ENCODE data around the gene LRRC23.
A peak's percentile ranks its signal among the peaks of the same experiment; 100 is the strongest.

LRRC23 gene

GRCh38 chr12:6960593-6961277 lies 56.1 kb downstream of the LRRC23 start:
- DNase-seq (ENCODE audit: low read depth): peak; percentile 78
- TF ChIP-seq MAX (IDR thresholded peaks at IDR 0.05; ENCODE audit: low read depth, low read length) (peak; percentile 24; the same call in 1 of the 2 replicates), CTCF (IDR thresholded peaks at IDR 0.05; ENCODE audit: low read depth, low read length) (peak; percentile 38), MYC (IDR thresholded peaks at IDR 0.05; ENCODE audit: low read depth, low read length) (no peak), POLR2A (IDR thresholded peaks at IDR 0.05; ENCODE audit: extremely low read depth, insufficient read length) (no peak)
- H3K4me3 ChIP-seq (ENCODE audit: low read depth, low read length): no peak overlapping the region

GRCh38 chr12:6961278-6961694 lies 56.7 kb downstream of the LRRC23 start:
- peak; percentile 87 for DNase-seq (ENCODE audit: low read depth)
- TF ChIP-seq MAX (IDR thresholded peaks at IDR 0.05; ENCODE audit: low read depth, low read length): peak; percentile 92
- no peak for TF ChIP-seq POLR2A (IDR thresholded peaks at IDR 0.05; ENCODE audit: extremely low read depth, insufficient read length)
- peak; percentile 95 for TF ChIP-seq MYC (IDR thresholded peaks at IDR 0.05; ENCODE audit: low read depth, low read length)
- H3K4me3 ChIP-seq (ENCODE audit: low read depth, low read length): peak overlapping the region; percentile 44

GRCh38 chr12:6961695-6962284 lies 57.2 kb downstream of the LRRC23 start:
- peak overlapping the region; percentile 44 for H3K4me3 ChIP-seq (ENCODE audit: low read depth, low read length)
- peak; percentile 89 for DNase-seq (ENCODE audit: low read depth)
- TF ChIP-seq MYC (IDR thresholded peaks at IDR 0.05; ENCODE audit: low read depth, low read length) (no peak), POLR2A (IDR thresholded peaks at IDR 0.05; ENCODE audit: extremely low read depth, insufficient read length) (peak; percentile 18), CTCF (IDR thresholded peaks at IDR 0.05; ENCODE audit: low read depth, low read length) (peak; percentile 47), MAX (IDR thresholded peaks at IDR 0.05; ENCODE audit: low read depth, low read length) (no peak)

GRCh38 chr12:6962285-6963015 lies 57.8 kb downstream of the LRRC23 start:
- no peak overlapping the region for H3K4me3 ChIP-seq (ENCODE audit: low read depth, low read length)
- no peak for DNase-seq (ENCODE audit: low read depth)
- TF ChIP-seq POLR2A (IDR thresholded peaks at IDR 0.05; ENCODE audit: extremely low read depth, insufficient read length) (no peak), MAX (IDR thresholded peaks at IDR 0.05; ENCODE audit: low read depth, low read length) (no peak), MYC (IDR thresholded peaks at IDR 0.05; ENCODE audit: low read depth, low read length) (no peak), CTCF (IDR thresholded peaks at IDR 0.05; ENCODE audit: low read depth, low read length) (no peak)

- H3K4me3 ChIP-seq (ENCODE audit: low read depth, low read length): no peak overlapping the region
- TF ChIP-seq POLR2A (IDR thresholded peaks at IDR 0.05; ENCODE audit: extremely low read depth, insufficient read length) (no peak), MAX (IDR thresholded peaks at IDR 0.05; ENCODE audit: low read depth, low read length) (no peak), CTCF (IDR thresholded peaks at IDR 0.05; ENCODE audit: low read depth, low read length) (no peak), MYC (IDR thresholded peaks at IDR 0.05; ENCODE audit: low read depth, low read length) (no peak)
- DNase-seq (ENCODE audit: low read depth): no peak
Observed at GRCh38 chr12:6963016-6963731, 58.6 kb downstream of the LRRC23 start.
